Stimulated activated CD4-positive, alpha-beta T cell treated with anti-CD3 and anti-CD28 coated beads, Interleukin-12 subunit alpha, Interleukin-12 subunit beta, amount 100 ng/mL, for 4 hours (primary cell): ENCODE measurements around the gene AUP1.
"Not testable (repeated sequence)": the region's sequence is repeated elsewhere in the genome, so short reads cannot be mapped to it uniquely, and the experiment has no call there.

Experiments
- DNase-seq: peaks from one replicate; pipeline ENCODE4 v3.0.0-alpha.2; 2020

Gene AUP1, protein sequence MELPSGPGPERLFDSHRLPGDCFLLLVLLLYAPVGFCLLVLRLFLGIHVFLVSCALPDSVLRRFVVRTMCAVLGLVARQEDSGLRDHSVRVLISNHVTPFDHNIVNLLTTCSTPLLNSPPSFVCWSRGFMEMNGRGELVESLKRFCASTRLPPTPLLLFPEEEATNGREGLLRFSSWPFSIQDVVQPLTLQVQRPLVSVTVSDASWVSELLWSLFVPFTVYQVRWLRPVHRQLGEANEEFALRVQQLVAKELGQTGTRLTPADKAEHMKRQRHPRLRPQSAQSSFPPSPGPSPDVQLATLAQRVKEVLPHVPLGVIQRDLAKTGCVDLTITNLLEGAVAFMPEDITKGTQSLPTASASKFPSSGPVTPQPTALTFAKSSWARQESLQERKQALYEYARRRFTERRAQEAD

DNA sequence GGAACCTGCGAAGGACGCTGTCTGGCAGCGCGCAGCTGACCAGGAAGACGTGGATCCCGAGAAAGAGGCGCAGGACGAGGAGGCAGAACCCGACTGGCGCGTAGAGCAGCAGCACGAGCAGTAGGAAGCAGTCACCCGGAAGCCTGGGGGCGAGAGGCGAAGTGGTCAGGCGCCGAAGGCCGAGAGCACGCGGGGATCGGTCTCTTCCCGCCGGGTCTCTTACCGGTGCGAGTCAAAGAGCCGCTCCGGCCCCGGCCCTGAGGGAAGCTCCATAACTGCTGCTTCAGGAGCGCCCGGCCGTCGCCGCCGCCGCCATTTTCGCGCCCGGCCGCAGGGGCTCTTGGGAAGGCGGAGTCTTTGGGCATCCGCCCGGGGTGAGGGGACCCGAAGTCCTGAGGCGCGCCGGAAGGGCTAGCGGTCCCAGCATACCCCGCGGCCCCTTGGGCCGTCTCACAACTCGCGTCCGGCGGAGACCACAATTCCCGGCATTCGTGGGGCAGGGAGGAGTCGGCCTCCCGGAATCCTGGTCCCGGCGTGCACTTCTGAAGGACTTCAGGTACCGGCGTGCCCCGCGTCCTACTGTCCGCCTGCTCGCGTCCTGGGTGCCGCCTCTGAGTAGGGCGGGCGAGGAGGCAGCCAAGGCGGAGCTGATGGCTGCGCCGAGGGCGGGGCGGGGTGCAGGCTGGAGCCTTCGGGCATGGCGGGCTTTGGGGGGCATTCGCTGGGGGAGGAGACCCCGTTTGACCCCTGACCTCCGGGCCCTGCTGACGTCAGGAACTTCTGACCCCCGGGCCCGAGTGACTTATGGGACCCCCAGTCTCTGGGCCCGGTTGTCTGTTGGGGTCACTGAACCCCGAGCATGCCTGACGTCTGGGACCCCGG lies at the start of gene AUP1, which contains the start of gene HTRA2:
Gene AUP1 (minus strand): TSS at position 350 of the 882 bp plus-strand sequence. CDS start 77 bp downstream, at position 273.
Gene HTRA2 (plus strand): TSS at position 577 of the 882 bp plus-strand sequence. CDS start 74 bp downstream, at position 651.
- DNase-seq, result peak; percentile 85

DNA sequence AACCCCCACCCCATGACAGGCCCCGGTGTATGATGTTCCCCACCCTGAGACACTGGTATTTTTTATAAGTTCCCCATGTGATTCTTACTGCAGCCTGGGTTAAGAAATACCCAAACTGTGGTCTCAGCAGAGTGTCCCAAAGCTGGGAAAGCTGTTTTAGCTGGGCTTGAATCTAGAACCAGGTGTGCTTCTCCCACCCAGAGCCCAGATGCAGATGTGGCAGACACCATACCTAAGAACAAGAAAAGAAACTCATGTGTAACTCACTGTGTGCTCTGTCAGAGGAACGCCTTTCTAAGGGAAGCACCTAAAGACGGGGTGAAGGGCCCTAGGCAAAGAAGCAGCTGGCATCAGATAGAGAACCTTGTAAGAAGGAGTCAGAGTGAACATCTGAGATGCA lies 48.9 kb upstream of the AUP1 start:
- DNase-seq, result no peak

DNA sequence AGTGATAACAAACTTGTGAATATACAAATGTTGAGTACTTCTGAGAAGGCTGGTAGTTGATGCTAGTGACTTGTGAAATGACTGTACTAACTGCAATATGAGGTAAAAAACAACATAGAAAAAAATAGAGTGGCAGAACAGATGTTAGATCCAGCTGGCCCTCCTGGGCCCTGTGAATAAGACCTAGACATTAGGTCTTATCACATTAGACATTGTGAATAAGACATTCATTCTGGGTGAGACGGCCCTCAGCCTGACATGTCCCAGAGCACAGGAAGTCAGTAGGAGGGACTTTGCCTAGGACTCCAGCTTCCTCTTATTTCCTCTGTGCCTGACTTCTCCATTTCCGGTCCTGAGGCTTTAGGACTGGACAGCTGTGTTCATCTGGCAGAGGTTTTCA lies 47.9 kb upstream of the AUP1 start:
- no peak for DNase-seq

DNA sequence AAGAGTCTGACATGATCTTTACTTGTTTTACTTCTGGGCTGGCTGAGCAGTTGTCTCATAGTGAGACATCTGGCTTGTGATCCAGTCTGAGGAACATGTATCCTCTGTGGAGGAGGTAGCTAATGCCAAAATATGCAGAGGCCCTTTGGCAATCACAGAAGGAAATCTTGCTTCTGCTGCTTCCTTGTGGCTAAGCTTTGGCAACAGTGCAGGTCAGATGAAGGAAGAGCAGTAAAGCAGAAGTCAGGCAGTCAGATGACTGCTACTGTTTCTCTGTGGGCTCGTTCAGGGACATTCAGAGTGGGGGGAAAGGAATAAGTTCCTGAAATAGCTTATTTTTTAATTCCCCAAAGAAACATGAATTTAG lies 47.3 kb upstream of the AUP1 start:
- no peak for DNase-seq

DNA sequence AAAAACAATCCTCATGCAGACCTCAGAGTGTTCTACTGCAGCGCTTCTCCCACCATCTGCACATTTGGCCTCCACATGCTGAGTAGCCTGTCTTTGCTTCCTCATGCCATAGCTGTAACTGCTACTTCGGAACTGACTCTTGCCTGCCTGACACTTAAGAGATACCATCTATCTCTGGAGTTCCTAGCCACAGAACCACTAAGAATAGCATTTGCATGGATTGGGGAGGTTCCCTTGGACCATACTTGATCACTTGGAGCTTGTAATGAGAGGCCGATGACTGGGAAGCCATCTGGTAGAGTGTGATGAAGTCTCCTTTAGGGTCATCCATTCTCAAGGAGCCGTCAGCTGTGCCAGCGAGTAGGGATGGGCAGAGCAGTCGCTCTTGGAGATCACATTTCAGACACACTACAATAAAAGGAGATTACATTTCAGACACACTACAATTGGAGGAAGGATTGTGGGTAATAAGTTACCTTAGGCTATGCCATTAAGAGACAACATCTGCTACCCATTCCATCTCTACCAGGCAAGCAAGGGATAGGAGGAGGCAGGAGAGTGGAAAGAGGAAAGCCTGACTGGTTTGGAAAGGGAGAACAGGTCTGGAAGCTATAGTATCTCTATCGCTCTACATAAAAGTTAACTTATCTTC lies 46.8 kb upstream of the AUP1 start:
- no peak for DNase-seq

DNA sequence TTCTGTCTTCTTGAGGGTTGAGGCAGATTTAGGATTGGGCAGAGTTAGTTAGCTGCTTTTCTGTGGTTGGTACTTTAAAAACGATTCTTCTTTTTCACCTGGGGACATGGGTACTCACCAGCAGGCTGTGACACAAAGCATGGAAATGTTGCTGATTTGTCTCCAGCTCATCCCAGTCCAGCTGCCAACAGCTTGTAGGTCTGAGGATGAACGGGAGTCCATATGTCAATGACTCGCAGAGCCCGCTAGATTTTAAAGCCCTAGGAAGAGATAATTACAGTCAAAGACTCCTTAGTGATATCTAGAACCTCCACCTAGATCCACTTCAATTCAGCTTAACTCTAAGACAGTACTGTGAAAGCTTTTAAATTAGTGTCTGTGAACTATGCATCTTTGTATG lies 45.8 kb upstream of the AUP1 start:
- no peak for DNase-seq

DNA sequence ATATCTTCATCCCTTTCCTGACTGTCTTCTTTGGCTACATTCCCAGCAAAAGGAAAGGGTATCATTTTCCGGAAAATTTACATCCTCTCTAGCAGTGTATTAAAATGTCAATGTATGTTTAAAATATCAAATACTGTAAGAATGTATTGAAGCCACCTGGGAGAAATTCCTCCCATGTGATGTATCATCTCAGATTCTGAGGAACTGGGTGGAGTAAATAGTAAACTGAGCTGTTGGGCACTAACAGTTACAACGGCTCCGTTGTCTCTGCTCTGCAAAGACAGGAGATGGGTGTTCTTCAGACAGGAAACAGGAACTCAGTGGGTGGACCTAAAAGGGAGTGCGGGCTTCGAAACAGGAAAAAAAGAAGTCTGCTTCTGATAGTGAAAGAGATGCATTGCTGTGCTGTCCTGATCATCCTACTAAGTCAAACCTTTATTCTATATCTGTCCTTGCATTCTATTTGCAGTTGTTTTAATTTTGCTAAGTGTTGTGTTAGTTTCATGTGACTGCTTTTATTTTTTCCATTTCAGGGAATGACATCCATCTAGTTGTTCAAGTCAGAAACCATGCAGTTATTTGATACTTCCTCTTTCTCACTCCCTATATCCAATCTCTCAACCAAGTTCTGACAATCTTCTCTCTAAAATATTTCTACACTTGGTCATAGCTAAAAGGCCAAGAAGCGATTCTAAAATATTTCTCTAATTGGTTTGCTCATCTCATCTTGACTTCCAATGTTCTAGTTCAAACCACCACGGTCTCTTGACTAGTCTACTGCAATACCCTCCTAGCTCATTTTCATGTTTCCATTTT lies 44.4 kb upstream of the AUP1 start:
- no peak for DNase-seq

DNA sequence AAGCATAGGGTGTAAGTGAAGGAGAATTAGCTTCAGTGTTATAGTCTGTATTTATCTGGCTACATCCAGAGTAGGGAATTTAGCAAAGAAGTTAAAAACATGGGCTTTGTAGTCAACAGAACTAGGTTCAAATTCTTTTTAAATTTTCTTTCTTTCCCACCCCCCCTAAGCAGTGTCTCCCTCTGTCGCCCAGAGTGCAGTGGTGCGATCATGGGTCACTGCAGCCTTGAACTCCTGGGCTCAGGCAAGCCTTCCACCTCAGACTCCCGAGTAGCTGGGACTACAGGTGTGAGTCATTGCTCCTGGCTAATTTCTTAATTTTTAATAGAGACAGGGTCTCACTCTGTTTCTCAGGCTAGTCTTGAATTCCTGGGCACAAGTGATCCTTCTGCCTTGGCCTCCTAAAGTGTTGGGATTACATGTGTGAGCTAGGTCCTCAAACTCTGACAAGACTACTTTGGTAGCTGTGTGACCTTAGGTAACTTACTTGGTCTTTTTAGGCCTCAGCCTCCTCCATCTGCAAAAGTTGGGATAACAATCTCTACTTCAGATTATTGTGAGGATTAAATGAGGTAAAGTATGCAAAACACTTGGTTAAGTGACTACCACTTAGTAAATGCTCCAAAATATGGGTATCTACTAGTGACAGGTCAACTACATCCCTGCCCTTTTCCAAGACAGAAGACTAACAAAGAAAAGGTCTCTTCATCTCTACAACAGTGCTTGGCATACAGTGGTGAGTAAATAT lies 42.8 kb upstream of the AUP1 start:
- DNase-seq, result no peak

DNA sequence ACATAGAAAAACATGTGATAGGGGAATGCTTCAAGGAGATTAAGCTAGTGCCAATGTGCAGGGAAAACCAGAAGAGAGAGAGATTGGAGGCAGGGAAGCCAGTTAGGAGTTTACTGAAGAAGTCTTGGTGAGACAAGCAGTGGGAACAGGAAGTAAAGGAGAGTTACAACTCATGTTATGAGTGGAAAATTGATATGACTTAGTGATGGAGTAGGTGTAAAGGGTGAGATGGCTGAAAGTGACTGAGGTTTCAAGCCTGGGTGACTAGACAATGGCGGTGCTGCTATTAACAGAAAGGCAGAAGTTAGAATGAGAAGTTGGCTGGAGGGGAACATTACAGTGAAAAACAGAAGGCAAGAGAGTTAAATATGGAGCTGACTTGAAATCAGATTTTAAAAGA lies 41.6 kb upstream of the AUP1 start:
- no peak for DNase-seq

DNA sequence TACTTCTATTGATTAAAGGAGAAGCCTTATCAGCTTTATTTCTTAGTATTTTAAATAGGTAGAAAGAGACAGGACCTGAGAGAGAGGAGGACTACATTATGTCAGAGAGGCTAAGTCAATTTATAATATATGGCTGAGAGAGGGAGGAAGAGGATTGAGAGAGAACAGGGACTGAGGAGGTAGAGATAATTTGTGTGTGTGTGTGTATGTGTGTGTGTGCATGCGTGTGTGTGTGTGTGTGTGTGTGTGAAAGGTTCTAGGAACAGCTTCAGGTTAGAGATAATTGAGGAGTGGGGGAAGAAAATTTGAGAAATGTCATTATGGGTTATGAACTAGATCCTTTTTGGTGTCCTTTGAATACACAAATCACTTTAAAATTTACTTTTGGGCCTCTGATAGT lies 40.2 kb upstream of the AUP1 start:
- DNase-seq, result no peak

DNA sequence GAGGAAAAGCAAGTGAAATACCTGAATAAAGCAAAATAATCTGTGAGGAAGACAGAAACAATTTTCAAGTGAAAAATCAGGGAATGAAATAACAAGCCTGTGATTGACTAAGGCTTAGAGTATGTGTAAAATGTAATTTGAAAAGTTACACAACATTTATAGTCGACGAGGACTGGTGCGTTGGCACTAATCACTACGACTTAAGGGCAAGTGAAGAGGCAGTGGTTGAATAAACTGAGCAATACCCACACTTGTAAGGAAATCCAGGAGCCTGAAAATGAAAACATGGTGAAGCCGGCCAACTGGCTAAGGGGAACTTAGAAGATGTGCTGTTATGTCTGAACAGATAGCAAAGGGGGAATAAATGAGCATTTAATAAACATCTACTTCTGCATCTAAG lies 38.4 kb upstream of the AUP1 start:
- no peak for DNase-seq

DNA sequence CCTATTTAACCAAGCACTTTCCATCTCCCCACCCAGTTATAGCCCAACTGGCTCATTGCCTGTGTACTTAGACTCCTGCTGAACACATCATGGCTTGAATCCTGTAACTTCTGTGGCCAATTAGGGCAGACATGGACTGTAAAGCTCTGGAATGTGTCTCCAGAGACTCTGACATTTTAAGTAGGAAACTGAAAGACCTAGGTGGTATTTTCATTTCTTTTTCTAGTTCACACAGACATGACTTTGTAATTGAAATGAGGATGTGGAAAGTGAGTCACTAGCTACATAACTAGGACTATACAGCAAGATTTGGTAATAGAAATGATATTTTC lies 37.2 kb upstream of the AUP1 start:
- no peak for DNase-seq

DNA sequence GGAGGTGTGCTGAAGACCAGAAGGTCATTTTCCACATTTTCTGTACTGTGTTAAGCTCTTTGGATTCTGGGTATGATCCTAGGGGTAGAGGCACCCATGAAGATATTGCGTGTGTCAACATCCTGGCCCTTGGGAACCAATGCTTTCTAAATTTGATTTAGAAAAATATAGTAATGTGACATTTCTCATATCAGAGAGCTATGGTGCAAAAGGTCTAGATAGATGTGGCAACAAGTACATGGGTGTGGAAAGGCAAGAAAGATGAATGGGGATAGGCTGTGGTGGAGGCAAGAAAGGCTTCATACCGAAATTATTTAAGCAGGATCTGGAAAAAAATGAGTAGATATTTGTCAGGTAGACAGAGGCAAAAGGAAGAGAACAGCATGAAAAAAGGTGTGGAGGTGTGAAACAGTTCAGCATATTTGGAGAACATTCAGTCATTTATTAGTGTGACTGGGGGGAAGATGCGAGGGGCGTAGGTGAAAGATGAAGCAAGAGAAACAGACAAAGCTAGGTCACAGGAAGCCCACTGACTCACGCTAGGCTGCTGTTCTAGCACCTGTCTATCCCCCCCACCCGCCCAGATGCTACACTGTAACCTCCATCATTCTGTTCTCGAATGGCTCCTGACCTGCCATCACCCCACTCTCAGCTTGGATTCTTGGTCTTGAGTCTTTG lies 36.7 kb upstream of the AUP1 start:
- no peak for DNase-seq

DNA sequence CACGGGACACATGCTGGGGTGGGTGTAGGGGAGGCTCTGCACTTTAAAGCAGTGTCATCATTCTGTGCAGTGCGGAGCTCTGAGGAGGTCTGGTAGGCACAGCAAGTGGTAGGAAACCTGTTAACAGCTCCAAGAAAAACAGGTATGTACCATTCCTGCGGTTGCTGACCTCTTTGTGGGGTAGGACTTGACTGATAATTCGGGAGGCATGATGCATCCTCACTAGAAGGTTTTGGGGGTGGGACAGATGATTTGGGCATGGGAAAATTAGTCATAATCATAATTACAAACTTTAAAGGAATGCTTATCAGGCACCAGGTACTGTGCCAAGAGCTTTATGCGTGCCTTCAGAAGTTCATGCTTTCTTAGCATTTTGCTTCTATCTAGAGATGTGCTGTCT lies 34.7 kb upstream of the AUP1 start:
- DNase-seq, result no peak

DNA sequence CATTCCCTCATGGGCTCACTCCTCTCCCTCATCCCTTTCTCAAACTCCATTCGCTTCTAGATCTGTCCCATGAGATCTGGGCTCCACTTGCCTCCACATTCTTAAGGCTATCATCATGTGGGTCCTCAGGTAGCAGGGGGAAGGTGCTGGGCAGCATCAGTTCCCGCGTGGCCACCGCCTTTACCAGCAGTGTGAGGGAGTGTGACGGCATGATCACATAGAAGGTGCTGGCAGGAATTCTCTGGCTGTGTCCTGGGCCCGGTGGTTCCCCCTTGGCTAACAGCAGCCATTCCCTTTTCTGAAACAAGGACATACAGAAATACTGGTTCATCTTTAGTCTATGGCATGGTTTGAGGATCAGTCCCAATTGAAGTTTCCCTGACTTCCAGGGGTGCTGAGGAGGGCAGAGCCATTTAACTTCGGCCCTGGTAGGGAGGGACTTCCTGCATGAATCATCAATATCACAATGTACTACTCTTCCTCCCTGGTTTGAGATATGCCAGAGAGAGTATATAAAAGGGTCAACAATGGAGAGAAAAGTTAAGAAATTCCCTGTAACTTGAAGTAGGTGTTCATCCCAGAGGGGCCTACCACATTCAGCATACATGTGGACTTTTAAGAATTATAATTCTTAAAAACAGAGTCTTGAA lies 32.7 kb upstream of the AUP1 start:
- no peak for DNase-seq

DNA sequence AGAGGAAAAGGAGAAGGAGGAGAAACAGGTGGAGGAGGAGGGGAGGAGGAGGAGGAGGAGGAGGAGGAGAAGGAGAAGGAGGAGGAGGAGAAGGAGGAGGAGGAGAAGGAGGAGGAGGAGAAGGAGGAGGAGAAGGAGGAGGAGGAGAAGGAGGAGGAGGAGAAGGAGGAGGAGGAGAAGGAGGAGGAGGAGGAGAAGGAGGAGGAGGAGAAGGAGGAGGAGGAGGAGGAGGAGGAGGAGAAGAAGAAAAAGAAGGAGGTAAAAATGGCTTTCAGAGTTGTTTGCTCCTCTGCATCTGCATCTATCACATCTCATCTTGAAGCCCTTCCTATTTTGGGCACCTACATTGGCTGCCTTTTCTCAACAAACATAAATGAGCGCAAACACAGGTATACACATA lies 31.5 kb upstream of the AUP1 start:
- not testable (repeated sequence) for DNase-seq

DNA sequence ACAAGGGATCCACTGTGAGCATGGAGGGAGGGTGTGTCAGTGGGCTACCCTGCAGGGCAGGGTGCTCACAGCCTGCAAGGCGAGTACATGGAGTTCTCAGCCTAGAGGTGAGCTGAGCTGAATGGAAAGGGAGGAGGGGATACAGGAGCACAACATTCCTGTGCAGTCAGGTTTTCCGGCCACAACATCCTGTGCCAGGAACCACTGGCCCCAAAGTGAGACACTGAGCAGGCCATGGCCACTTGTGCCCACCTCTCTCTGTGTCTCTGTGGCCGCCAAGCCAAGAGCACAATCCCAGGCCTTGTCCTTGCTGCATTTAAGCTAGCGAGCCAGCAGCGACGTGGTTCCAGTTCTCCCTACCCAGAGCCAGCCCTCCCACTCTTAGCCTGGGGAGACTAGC lies 31.1 kb upstream of the AUP1 start:
- no peak for DNase-seq

DNA sequence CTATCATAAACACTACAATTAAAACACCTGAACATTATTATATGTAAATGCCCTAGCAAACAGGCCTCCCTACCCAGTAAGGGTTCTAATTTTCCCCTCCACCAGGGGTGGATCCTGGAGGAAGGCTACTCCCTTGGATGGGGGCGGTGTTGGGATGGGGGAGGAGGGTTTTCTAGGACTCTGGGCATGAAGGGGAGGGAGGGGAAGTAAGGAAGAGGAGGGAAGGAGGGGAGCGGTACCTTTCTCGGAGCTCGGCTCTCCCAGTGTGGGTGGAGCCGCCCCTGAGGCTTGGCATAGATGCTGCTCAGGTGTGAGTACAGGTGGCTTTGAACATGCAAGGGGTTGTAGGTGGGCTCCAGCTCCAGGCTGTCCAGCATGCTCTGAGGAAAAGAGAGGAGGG lies 30.4 kb upstream of the AUP1 start:
- DNase-seq, result no peak

DNA sequence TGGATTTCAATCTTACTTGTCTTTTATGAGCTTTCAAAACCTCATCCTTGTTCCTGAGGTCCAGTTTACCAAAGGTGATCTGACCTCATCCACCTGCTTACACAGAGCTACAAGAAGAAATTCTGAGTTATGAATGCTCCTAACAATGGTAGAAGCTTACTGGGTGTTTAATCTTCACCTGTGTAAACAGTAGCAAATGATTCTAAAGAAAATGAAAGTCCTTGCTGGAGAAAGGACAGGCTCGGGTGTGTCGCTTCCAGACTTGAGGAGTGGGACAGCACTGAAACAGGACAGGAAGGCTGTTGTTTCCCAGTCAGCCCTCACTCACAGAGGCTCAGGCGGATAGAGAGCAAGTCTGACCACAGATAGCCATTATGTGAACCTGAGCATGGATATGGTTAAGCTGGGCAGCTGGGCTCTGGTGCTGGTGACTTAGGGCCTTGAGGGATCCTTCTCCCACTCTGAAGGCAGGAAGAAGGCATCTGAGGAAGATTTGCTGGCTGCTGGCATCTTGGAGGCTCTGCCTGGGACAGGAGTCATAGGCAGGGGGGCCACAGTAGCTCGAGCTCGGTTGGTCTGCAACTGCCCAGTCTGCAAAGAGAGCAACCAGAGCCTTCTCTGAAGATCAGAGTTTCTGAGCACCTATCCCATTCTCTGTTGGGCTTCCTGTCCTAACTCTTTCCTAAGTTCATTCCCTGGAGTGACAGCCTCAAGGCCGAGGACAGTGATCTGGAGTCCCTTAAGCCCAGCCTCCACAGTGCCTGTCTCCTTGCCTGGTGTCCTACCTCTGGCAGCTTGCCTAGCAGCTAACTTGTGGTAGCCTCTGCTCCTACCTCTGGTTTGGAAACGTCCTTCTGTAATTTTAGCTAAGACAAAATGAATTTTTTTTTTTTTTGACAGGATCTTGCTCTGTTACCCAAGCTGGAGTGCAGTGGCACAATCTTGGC lies 29.1 kb upstream of the AUP1 start:
- DNase-seq, result no peak
